ENCODE results near the gene ATP5PB.

Gene ATP5PB

GRCh38 chr1:111412839-111413238 lies 36.4 kb upstream of the ATP5PB start:
- no peak overlapping the region for H3K27ac ChIP-seq

DNA sequence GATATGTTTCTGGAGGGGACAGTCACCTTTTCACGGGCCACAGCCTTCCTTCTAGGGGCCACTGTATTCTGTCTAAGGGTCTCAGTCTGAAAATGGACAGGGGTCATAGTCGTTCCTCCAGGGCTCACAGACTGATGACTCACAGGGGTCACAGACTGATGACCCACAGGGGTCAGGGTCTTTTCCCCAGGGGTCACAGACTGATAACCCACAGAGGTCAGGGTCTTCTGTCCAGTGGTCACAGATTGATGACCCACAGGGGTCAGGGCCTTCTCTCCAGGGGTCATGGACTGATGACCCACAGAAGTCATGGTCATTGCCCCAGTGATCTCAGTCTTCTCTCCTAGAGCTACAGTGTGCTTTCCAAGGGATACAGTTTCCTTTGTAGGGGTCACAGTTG lies 34.5 kb upstream of the ATP5PB start:
- no peak overlapping the region for H3K27ac ChIP-seq
- TF ChIP-seq CTCF (IDR thresholded peaks at IDR 0.05) (no peak), ZFX (IDR thresholded peaks at IDR 0.05; ENCODE audit: borderline replicate concordance) (no peak)

More at GRCh38 chr1:111412839-111413238, 36.4 kb upstream of the ATP5PB start:
- TF ChIP-seq CTCF (IDR thresholded peaks at IDR 0.05) (no peak), ZFX (IDR thresholded peaks at IDR 0.05; ENCODE audit: borderline replicate concordance) (no peak)

DNA sequence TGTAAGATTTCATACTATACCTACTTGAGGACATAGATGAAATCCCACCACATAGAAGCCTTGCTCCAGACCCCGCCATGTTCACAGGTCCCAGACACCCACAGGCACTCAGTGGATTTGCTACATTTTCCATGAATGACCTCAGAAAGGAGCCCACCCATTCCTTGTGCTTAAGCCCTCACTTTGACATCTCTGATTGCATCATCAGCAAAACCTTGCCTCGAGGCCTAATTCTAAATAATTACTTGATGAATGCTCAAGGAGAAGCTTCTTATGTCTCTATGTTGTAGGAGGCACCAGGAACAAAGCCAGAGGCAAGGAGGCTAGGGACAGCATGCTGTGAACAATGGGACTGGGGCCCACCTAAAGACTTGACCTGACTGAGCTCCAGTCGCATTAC lies 33.8 kb upstream of the ATP5PB start:
- no peak for TF ChIP-seq ZFX (IDR thresholded peaks at IDR 0.05; ENCODE audit: borderline replicate concordance)
- no peak for TF ChIP-seq CTCF (IDR thresholded peaks at IDR 0.05)
- no peak overlapping the region for H3K27ac ChIP-seq

- TF ChIP-seq CTCF (IDR thresholded peaks at IDR 0.05) (no peak), ZFX (IDR thresholded peaks at IDR 0.05; ENCODE audit: borderline replicate concordance) (no peak)
- no peak overlapping the region for H3K27ac ChIP-seq
Measured at GRCh38 chr1:111417755-111418154, 31.5 kb upstream of the ATP5PB start.

DNA sequence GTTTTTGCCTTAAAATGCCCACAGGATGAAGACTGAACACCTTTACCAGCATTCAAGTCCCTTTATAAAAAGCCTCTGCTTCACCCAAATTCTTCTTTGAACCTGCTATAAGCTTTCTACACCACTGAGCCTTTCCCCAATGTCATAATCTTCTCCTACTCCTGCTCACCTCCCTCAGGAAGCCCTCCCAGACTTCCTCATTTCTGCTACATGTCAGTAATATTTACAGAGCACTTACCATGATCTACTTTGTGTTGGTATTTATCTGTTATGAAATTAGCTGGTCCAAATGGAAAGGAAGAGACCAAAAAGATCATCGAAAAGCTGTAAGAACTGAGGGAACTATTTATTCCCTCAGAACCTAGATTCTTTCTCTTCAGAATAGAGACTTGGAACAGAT lies 30.2 kb upstream of the ATP5PB start:
- no peak overlapping the region for H3K27ac ChIP-seq
- TF ChIP-seq CTCF (IDR thresholded peaks at IDR 0.05), result no peak
- no peak for TF ChIP-seq ZFX (IDR thresholded peaks at IDR 0.05; ENCODE audit: borderline replicate concordance)

DNA sequence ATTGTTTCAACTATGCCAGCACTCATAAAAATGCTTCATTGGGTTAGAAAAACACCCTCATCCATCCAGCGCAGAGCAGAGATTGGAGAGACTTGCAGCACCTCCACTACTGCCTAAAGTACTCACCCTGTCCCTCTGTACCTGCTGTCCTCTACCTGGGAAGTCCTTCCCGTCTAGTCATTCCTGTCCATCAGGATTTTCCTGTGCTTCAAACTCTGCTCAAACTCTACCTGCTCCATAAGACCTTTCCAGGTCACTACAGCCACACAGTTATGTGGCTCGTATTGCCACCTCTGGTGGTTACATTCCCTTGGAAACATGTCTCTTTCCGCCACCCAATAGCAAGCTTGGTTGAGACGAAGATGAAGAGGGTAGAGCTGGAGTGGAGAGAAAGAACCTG lies 28.9 kb upstream of the ATP5PB start:
- no peak for TF ChIP-seq CTCF (IDR thresholded peaks at IDR 0.05)
- TF ChIP-seq ZFX (IDR thresholded peaks at IDR 0.05; ENCODE audit: borderline replicate concordance), result no peak
- H3K27ac ChIP-seq, result no peak overlapping the region

GRCh38 chr1:111422546-111423391 lies 26.5 kb upstream of the ATP5PB start:
- TF ChIP-seq ZFX (IDR thresholded peaks at IDR 0.05; ENCODE audit: borderline replicate concordance) (no peak), CTCF (IDR thresholded peaks at IDR 0.05) (peak; percentile 35)
- H3K27ac ChIP-seq, result peak overlapping the region; percentile 47

Measured in 22Rv1 (cell line).